GM21515 (cell line): ENCODE measurements around the gene BAHD1.

Experiments
- ATAC-seq: cut with Tn5 transposase; IDR thresholded peaks from one replicate; pipeline ENCODE4 v1.9.1; 2021; ENCODE audit not compliant: unreplicated experiment

The BAHD1 gene

DNA sequence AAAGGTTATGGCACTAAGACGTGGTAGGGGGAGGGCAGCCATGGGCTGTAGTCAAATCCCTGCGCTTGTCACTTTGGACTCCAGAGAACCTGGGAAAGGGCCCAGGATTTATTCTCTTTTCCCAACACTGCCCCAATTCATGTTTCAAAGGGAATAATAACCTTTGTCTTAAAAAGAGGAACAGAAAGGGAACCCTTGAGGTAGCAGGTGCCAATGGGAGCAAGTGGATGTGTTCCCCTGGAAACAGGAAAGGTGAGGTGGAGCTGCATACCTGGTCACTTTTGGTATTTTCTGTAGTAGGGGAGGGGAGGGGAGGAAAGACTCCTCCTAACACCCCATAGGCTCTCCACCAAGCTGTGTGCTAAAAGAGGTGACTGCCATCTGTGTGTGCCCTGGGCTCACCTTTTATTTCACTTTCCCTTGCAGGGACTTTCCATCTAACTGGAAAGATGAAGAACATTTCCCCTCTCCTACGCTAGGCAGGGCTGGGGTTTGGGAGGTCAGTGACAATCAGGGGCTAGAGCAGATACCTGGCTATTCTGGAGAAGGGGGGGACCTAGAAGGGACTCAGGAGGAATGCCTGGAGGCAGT lies 23.9 kb downstream of the BAHD1 start:
- no peak for ATAC-seq

DNA sequence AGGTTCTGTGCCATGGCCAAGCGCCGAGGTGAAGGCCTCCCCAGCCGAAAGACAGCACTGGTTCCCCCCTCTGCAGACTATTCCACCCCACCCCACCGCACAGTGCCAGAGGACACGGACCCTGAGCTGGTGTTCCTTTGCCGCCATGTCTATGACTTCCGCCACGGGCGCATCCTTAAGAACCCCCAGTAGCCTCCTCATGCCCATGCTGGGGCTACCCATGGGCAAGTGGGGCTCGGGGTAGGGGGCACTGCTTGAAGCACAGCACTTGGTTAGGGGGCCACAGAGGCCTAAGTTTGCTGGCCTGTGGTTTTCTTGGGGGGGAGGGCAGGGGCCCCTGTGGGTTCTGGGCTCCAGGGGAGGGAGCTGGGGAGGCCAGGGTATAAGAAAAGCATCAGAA lies 25.2 kb downstream of the BAHD1 start:
- ATAC-seq: no peak

DNA sequence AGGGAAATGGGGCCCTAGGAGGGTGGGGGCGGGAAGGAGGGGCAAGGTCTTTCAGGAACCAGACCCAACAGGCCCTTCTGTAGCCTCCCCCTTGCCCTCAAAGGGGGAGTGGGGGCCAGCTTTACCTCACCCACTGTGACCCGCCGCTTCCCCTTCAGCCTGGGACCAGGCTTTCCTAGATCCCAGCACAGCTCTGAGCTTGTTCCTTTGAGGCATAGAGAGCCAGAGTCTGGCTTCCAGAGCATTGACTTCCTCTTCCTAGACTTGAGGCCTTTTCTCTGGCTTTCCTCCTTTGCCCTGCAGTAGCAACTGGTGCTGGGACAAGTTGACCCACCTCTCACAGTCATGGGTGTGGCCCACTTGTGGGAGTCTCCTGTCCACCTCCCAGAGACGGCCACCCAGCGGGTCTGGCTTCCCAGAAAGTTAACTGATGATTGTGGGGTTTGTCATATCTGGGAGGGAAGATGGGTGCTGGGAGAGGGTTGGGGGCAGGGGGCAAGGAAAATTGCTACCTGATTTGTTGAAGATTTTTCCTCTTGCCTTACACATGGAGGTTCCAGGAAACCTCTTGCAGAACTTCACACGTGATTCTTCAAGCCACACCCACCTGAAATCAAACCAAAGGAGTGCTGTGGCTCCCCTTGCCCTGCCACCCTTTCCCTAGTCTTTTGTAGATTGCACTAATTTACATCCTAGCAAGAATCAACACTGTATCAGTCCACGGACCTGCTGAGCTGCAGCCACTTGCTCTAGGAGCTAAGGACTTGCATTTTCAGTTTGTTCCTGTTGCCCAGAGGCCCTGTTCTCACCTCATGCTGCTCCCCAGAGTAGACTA lies 25.9 kb downstream of the BAHD1 start:
- ATAC-seq: no peak

DNA sequence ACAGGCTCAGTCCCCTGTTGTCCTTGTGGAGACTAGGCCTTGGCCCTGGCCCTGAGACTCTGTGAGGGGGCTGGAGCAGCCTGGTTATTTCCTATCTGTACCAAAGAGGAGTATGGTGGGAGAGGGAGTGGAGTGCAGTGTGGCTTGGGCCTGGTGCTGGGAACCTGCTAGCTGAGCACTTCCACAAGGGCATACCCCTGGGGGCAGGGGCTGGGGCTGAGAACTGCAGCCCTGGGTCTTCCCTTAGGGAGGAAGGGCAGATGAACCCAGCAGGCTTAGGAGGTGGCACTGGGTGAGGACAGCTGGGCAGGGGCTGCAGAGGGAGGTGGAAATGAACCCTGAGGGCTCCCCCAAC lies 26.5 kb downstream of the BAHD1 start:
- no peak for ATAC-seq

DNA sequence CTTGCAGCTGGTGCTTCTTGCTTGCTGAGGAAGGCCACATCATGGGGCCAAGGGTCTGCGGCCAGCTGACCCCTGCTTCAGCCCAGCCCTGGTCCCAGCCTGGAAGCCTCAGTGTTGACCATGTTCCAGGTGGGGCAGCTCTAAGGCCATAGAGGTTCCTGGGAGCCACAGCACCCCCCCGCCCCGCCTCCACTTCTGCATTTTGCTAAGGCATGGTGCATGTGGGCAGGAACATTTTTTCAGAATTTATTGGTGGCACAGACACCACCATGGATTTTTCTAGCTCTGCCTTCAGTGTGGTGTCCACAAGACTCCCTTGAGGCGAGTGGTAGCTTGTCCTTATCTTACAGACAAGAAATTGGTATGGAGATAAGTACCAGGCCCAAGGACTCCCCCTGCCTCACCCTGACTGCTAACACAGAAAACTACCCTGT lies 28.2 kb downstream of the BAHD1 start:
- ATAC-seq: no peak

DNA sequence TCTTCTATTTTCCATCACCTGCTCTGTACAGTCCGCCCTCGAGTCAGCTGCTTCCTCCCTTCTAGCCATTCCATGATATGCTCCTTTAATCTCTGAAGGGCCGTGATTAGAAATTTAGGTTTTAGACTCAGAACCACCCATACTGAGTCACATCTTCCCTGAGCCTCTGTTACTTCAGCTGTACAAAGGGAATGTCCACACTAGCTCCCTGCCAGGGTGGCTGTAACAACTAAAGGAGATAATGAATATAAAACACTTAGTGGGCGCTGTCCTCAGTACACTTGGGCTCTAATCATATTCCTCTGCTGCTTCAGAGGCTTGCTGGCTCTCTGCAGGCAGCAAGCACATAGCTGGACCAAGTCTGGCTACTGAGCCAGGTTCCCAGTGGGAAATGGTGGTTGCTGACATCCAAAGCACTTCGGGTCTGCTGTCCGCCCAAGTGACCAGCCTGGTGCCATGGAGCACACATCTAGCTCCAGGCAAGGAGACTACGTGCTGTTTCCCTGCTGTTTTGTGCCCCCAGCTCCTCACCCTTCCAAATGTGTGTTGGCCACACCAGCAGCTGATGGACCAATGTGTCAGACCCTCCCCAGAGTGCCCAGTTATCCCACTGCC lies 29.1 kb downstream of the BAHD1 start:
- no peak for ATAC-seq

DNA sequence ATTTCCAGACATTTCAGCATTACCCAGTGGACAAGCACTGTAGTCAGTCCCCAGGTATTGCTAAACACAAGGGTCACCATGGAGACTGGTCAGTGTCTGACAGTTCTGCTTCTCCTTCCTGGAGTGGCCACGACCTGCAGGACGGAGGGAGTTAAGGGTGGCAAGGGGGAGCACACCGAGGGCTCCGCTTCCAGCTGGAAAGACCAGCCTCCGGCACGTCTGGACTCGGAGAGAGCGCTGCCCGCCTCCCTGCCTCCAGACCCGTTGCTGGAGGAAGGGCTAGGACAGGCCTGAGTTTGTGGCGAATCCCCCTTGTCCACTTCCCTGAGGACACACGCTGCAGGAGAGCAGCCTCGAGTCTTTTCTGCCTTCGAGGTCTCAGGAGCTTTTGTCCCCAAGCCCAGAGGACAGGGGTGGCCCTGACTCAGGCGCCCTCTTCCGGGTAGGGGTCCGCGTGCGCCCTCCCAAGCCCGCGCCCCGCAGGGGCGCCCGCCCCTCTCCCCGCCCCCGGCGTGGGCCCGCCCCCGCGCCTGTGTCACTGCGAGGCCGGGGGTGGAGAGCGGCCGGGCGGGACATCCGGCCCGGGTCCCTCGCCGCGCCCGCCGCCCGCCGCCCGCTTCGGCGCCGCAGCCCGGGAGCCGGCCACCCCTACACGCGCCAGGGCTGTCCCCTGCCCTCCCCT lies 29.8 kb downstream of the BAHD1 start, which contains the start of gene CHST14:
Gene CHST14, plus strand, starts transcription at position 562 of the 682 bp plus-strand sequence. CDS start 230 bp downstream, outside the sequence.
- ATAC-seq: no peak

DNA sequence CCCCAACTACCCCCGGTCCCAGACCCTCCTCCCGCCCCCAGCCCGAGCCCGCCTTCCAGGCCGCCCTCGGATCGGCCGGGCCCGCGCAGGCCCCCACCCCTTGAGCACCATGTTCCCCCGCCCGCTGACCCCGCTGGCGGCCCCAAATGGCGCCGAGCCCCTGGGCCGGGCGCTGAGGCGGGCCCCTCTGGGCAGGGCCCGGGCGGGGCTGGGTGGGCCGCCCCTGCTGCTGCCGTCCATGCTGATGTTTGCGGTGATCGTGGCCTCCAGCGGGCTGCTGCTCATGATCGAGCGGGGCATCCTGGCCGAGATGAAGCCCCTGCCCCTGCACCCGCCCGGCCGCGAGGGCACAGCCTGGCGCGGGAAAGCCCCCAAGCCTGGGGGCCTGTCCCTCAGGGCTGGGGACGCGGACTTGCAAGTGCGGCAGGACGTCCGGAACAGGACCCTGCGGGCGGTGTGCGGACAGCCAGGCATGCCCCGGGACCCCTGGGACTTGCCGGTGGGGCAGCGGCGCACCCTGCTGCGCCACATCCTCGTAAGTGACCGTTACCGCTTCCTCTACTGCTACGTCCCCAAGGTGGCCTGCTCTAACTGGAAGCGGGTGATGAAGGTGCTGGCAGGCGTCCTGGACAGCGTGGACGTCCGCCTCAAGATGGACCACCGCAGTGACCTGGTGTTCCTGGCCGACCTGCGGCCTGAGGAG lies 30.5 kb downstream of the BAHD1 start:
- no peak for ATAC-seq

DNA sequence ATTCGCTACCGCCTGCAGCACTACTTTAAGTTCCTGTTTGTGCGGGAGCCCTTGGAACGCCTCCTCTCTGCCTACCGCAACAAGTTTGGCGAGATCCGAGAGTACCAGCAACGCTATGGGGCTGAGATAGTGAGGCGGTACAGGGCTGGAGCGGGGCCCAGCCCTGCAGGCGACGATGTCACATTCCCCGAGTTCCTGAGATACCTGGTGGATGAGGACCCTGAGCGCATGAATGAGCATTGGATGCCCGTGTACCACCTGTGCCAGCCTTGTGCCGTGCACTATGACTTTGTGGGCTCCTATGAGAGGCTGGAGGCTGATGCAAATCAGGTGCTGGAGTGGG lies 31.0 kb downstream of the BAHD1 start:
- no peak for ATAC-seq

DNA sequence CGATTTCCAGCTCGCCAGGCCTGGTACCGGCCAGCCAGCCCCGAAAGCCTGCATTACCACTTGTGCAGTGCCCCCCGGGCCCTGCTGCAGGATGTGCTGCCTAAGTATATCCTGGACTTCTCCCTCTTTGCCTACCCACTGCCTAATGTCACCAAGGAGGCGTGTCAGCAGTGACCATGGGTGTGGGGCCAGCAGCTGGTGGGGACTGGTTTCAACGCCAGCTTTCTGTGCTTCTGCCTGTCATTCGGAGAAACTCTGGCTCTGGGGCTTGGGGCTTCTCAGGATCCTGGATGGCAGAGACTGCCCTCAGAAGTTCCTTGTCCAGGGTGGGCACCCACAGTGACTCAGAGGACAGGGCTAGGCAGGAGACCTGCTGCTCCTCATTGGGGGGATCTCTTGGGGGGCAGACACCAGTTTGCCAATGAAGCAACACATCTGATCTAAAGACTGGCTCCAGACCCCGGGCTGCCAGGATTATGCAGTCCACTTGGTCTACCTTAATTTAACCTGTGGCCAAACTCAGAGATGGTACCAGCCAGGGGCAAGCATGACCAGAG lies 31.5 kb downstream of the BAHD1 start:
- no peak for ATAC-seq

DNA sequence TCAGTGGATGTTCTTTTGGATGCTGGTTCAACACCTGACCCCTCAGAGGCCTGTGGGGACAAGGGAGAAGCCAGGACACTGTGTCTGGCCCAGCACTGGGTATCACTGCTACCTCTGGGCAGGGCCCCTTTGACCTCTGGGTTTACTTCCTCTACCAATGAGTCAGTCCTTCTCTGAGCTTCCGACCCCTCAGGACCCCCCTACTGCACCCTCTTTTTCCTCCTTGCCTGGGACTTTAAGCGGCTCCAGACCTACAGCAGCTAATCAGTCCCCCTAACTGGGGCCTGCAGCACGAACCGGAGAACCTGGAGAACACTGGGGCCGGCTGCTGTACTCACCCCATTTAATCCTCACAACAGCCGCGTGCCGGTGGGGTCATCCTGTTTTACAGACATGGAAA lies 33.8 kb downstream of the BAHD1 start:
- ATAC-seq: no peak

DNA sequence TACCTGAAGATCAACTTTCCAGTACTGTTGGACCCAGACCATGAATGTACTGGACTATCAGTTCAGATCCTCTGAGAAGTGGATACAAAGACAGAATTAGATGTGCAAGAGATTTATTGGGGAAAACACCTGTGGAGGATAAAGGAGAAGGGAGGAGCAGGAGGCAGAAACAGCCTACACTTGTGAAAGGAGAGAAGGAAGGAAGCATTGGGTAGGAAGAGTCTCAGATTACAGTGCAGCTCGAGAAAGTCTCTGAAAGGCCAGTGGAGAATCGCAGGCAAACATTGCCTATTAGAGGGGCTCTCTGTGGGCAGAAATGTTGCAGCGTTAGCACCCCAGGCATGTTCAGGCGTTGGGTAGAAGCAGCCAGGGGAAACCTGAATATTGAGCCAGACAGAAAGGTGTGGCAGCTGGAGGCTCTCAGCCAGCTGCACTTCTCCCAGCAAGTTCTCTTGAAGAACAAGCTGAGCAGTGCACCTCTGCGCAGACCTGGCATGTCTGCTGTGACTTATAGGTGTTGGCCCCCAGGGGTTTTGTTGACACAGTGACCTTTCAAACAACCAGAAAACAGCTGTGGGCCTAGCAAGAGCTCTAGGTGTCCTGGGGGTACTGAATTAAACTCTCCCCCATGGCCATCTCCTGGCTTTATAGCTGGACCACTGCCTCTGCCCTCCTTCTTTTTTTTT lies 37.0 kb downstream of the BAHD1 start:
- ATAC-seq: no peak

DNA sequence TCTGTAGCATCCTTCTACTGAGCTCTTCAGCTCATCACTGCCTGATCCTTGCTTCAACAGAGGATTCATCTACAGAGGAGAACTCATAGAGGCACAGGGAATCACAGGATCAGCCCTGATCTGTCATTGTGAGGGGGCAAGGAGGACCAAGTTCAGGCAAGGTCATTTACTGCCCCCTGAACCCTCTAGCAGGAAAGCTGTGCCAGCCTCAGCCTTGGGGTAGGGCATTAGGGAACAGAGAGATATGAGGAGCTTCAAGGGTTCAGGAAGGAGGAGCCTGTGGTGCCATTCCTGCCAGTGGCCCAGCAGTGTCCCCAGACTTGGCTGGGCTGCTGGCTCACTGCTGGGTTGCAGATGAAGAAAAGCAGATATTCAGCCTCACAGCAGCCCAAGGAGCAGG lies 38.3 kb downstream of the BAHD1 start:
- no peak for ATAC-seq

DNA sequence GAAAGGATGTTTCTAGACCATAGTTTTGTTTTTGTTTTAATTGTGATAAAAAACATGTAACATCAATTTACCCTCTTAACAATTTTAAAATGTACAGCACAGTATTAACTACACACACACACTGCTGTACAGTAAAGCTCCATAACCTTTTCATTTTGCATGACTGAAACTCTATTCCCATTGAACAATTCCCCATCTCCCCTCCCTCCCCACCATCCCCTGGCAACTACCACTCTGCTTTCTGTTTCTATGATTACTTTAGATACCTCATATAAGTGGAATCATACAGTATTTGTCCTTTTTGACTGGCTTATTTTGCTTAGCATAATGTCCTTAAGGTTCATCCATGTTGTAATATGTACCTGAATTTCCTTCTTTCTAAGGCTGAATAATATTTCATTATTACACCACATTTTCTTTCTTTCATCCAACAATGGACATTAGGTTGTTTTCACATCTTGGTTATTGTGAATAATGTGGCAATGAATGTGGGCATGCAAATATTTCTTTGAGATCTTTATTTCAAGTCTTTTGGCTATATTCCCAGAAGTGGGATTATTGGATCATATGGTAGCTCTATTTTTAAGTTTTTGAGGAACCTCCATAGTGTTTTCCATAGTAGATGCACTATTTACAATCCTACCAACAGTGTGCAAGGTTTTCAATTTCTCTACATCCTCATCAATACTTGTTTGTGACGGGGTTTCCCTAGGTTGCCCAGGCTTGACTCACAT lies 40.8 kb downstream of the BAHD1 start:
- ATAC-seq: no peak

DNA sequence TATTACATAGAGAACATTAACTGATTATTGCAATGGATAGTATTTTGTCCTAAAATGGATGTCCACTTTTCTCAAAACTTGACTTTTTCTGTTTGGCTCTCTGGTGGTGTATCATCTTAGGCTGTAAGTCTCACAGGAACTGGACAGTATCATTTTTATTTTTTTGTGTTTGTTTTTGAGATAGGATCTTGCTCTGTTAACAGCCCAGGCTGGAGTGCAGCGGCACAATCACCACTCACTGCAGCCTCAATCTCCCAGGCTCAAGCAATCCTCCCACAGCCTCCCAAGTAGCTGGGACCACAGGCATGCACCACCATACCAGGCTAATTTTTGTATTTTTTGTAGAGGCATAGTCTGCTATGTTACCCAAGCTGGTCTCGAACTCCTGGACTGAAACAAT lies 43.2 kb downstream of the BAHD1 start:
- no peak for ATAC-seq

DNA sequence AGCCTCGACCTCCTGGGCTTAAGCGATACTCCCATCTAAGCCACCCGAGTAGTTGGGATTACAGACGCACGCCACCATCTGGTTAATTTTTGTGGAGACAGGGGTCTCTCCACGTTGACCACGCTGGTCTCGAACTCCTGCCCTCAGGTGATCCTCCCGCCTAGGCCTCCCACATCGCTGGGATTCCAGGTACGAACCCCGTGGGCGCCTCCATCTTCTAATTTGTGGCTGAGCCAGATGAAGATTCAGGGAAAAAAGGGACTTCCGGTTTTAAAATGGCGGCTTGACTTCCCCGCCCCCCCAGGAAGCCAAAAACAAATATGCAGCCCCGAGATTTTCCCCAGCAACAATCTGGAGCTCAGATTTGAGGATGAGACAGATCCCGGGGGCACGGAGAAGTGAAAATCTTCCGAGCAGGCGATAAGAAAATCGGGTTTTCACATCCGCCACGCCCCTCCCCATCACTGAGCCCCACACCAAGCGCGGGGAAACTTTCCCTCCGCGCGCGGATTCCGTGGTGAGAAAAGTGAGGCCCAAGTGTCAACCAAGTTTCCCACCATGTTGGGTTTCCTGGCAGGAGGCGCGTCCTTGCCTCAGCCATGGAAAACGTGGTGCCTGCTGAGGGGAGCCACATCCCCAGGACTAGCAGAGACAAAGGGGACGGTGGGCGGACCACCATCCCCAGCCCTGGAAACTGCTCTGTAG lies 45.5 kb downstream of the BAHD1 start:
- ATAC-seq: no peak

DNA sequence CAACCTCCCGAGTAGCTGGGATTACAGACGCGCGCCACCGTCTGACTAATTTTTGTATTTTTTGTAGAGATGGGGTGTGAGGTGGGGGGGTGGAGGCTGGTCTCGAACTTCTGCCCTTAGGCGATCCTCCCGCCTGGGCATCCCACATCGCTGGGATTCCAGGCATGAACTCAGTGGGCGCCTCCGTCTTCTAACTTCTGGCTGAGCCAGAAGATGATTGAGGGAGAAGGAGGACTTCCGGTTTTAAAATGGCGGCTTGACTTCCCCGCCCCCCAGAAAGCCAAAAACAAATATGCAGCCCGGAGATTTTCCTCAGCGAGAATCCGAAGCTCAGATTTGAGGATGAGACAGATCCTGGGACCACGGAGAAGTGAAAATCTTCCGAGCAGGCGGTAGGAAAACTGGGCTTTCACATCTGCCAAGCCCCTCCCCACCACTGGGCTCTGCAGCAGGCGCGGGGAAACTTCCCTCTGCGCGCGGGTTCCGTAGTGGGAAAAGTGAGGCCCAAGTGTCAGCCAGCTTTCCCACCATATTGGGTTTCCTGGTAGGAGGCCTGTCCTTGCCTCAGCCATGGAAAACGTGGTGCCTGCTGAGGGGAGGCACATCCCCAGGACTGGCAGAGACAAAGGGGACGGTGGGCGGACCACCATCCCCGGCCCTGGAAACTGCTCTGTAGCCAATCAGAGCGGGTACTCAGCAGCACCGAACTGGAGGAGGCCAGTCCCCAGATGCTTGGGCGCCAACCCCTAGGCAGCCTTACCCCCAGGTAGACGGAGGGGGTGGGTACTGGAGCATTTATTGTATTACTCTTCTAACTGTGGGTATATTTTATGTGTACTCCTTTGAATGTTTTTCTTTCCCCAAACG lies 47.3 kb downstream of the BAHD1 start:
- ATAC-seq: no peak
